HTERT RPE-1 (cell line): ENCODE data around the gene MSANTD4.
"Not testable (repeated sequence)": the region's sequence is repeated elsewhere in the genome, so short reads cannot be mapped to it uniquely, and the experiment has no call there.

Experiments used
- in situ Hi-C: fragments of 300-500 bp; cut with MboI; formaldehyde crosslinking; loops from 4 replicates; pipeline ENCODE4 v1.14.3; 2020; ENCODE audit warnings: low sequenced_read_pairs

The MSANTD4 gene

DNA sequence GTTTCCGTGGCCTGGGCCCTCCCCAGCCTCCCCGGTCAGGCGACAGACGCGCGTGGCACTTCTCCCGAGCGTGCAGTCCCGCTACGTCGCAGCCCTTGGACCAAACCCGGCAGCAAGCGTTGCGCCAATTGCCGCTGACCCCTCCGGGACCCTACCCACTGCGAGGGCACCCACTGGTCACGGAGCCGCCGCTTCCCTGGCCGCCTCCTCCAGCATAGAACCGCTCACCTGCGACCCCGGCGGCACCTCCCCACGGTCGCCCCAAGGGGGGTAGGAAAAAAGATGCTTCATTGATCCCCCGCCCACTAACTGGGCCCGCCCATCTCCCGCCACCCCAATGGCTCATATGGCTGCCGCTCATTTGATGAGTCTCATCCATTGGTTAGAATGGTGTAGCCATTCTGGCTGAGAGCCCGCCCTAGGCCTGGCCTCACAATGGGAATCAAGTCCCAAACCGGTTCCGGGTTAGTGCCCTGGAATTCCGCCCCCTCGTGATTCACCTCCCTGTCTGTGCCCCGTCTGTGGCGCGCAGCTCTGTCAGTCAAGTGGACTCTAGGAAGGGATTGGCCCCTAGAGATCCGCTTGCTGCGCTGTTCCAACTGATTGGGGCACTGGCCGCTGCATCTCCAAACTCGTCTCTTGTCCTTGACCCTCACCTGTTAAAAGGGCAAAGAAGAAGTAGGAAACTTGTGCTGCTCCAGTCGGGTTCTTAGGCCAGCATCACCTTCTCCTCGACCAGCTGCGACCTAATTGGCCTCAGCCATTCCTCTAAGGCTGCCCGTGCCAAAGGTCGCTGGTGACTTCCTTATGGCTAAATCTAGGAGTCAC, at the start of gene MSANTD4:
MSANTD4 (minus strand) TSS at position 274 of the 828 bp plus-strand sequence. CDS start 11,323 bp downstream, outside the sequence.
- in situ Hi-C loops: no loop called here

DNA sequence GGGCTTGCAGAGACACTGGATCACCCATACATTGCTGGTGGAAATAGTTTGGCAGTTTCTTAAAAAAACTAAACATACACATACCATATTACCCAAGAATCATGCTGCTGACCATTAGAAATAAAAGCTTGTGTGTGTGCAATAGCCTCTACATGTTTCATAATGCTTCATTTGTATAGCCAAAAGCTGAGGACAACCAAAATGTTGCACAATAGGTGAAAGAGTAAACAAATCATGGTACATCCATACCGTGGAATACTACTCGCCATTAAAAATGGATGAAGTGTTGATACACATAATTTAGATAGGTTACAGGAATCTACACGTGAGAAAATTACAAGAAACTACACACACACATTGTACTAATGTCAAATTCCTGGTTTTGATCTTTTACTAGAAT, 48.6 kb upstream of the MSANTD4 start:
- in situ Hi-C loops: no loop called here

DNA sequence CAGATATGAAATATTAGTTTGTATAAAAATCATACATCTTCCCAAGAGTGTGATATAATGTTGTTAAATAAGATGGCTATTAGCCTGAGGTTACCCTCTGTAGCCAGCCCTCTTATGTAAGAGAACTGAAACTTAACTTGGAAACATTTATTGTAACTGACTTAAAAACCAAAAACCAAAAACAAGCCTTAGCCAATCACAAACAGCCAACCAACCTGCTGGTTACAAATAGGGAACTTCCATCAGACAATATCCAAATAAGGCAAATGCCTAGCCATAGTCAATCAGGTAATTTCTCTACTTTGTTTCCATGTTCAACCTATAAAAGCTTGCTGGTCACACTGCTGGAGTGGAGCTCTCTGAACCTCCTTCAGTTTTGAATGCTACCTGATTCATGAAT, 41.0 kb upstream of the MSANTD4 start:
- in situ Hi-C loops: no loop called here

DNA sequence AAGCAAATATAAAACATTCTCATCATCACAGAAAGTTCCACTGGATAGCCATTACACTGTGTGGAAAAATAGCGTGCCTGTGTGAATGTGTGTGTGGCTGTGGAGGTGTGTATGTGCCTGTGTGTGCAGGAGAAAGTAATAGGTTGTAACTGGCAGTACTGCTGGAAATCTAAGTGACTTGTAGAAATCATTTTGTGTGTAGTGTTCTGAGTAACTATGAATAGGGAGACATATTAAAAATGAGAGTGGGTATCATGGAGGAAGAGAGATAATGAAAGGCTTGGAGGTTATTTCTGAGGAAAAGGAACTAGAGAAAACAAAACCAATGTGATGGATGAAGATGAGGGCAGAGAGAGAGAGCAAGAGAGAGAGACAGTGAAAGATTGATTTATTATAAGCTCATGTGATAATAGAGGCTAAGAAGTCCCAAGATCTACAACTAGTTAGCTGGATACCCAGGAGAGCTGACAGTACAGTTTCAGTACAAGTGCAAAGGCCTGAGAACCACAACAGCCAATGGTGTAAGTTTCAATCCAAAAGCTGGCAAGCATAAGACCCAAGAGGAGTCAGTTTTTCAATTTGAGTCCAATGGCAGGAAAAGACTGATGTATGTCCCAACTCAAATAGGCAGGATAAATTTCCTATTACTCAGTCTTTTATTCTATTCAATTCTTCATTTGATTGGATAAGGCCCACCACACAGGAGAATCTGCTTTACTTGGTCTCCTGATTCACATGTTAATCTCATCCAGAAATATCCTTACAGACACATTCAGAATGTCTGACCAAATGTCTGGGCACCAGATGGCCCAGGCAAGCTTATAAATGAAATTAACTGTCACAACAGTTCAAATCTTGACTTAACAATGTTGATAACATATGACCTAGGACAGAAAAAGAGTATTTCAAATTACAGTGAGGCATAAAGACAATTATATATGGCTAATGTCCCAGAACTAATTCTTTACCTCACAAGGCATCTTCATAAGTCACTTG, 40.2 kb upstream of the MSANTD4 start:
- in situ Hi-C loops: no loop called here

DNA sequence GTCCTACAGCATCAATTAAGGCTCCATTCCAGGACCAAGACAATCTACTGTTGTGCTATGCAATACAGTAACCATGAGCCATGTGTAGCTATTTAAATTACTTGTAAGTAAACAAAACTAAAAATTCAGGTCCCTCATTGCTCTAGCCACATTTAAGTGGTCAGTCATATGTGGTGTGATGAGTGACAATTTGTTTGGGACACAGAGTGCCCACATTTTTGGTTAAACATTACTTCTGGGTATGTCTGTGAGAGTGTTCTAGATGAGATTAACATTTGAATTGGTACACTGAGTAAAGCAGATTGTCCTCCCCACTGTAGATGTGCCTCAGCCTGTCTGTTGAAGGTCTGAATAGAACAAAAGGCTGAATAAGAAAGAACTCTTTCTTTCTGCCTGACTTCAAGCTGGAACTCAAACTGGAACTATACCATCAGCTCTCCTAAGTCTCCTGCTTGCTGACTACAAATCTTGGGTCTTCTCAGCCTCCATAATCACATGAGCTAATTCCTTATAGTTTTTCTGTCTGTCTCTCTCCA, 39.3 kb upstream of the MSANTD4 start:
- in situ Hi-C loops: no loop called here

DNA sequence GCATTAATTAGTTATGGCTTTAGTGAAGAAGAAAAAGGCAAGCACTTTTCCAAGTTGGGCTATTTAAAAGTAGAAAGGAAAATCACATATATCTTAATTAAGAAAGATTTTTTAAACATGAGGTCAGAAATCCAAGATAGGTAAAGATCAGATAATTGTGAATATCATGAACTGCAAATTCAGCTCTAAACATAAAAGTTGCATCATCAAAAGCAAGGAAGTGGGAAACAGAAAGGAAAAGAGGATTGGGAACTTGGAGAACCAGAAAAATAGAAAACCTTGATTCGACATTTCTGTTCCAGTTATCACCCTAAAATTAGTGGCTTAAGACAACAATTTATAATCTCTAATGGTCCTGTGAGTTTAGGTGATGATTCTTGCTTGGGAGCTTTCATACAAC, 37.6 kb upstream of the MSANTD4 start:
- in situ Hi-C loops: no loop called here

DNA sequence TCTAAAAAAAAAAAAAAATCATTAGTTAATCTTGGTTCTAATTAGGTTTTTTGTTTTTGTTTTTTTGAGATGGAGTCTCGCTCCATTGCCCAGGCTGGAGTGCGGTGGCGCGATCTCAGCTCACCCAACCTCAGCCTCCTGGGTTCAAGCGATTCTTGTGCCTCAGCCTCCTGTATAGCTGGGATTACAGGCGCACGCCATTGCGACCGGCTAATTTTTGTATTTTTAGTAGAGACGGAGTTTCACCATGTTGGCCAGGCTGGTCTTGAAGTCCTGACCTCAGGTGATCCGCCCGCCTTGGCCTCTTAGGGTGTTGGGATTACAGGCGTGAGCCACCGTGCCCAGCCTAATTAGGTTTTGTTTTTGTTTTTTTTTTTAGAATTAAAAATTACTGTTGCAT, 36.3 kb upstream of the MSANTD4 start:
- in situ Hi-C loops: not testable (repeated sequence)

DNA sequence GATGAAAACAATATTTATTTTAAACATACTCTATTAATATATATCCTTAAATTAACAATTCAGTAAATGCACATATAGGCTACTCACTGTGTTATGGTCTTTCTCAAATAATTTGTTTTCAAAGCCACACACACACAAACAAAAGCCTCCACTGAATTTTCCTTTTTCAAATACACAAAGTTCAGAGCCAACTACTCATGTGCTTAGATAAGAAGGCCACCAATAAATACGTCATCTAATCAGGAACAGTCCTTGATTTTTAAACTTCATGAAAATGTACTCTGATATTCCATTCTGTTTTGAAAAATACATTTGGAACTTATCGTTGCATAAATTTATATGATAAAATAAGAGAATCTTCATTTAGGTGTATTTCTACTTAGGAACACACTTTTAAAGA, 29.1 kb upstream of the MSANTD4 start:
- in situ Hi-C loops: no loop called here

DNA sequence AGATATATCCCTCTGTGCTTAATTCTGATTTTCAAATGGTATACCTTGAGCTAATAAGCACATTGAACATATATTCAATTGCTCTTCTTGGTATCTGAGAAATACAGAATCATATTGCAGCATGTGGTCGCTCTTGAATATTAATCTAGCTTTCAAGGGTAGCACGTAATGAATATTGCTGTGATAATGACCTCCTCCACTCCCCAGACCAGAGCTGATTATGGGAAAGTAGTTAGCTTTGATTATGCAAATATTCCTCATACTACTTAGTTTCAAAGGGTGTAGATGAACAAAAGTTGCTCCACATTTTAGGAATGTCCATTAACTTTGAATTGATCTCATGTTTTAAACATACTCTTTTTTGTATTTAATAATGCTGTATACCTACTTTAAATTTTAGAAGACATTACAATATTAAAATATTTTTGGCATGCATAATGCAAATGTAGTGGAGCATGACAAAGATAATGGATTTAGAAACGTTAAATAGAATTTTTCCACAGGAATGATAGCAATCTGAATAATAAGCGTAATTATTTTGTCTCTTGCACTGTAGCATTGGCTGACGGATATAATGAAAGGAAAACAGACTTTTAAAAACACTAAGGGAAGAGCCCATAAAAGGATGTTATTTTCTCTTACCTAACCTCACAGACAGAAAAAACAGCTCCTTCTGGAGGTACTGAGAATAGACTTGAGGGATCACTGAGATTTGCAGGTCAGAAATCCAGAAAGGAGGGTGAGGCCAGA, 27.9 kb upstream of the MSANTD4 start:
- in situ Hi-C loops: no loop called here

DNA sequence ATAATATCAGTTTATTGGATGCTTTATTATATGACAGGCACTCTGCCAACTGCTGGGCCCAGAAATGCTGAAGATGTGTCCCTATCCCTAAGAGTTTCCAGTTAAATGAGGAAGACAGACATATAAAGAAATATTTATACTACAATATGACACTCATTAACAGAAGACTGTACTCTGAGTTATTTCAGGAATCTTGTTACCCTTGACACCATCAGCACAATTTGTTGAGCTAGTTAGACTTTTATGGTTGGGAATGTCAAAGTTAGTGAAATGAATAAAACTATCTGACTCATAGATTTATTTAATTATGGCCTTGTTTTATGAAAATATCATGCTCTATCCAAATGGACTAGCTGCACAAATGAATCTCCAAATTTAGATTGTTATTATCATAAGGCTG, 25.6 kb upstream of the MSANTD4 start:
- in situ Hi-C loops: no loop called here

DNA sequence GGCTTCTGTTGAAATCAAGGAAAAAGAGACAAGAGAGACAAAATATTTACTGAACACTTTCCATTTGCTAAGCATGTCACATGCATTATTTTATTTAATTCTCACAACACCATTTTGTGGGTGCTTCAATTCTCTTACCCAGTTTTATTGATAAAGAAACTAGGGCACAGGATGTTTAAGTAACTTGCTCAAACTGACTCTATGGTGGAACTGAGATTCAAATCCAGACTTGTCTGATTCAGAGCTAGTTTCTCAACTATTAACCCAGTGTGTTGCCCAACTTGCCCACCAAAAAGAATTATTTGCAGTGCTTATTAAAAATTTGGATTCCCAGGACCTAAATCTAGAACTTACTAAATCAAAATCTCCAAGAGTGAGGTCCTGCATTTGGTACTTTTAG, 21.5 kb upstream of the MSANTD4 start:
- in situ Hi-C loops: no loop called here

DNA sequence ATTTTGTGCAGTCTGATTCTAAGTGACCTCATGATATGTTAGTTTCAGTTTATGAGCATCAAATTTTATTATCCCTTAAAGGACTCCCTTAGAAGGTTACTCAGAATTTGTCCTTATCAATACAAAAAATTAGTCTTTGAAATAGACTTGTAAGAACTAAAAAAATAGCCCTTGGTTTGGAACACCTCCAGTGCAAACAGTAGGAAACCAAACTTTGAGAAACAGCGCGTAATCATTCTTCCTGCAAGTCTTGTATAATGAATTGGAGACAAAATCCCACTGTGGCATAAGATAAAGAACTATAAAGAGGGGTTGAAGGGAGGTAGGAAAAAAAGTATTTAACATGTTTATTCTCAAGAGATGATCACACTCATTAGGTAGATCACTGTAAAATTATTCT, 10.8 kb upstream of the MSANTD4 start:
- in situ Hi-C loops: no loop called here

DNA sequence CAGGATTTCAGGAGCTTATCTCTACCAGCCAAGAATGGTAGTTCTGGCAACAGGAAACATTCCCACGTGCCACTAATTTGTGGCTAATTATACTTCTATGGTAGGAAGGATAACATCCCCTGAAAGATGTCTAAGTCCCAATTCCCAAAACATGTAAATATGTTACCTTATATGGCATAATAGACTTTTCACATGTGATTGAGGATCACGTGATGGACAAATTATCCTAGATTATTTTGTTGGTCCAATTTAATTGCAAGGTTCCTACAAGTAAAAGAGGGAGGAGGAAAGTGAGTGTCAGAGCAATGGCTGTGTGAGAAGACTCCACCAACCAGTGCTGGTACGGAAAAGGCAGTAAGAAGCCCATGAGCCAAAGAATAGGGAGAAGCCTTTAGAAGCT, 9.9 kb upstream of the MSANTD4 start:
- in situ Hi-C loops: no loop called here

DNA sequence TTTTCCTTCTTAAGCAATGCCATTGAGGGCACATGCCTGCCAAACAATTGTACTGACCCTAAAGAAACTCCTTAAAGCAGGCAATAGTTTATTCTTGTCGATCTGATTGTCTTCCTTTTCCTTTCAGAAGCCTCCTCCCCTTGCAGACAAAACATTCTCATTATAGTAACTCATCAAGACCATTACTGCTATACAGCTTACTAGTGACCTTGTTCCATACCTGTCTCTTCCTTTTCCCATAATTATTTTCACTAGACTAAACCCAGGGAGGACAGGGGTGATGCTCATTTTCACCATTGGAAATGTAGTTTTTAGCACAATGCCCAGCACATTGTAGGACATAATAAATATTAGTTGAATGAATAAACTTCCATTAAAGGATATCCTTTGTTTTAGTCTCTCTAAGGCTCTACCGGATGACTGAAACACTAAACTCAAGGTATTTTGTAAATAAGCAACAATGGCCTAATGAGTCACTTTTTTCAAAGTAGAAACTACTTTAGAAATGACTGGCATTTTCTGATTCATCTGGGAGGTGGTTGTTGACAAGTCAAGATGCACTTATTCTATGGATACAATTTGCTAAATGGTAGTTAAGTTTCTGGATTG, 9.3 kb upstream of the MSANTD4 start:
- in situ Hi-C loops: no loop called here

DNA sequence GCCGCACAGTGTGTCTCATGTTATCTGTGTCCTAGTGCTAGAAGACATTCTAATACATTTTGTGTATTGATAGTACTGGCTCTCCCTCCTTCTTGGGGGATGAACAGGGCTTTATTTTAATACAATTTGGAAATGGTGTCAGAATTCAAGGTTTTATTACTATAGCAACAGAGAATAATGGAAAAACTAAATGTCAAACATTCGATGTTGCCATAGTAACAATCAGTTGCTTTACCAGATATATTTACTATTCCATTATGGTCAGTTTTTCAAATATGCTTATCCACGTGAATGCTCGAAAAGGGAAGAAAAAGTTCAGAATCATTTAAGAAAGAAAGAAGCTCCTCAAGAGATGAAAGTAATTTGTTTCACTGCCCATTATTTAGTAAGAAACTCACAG, 8.6 kb upstream of the MSANTD4 start:
- in situ Hi-C loops: no loop called here

DNA sequence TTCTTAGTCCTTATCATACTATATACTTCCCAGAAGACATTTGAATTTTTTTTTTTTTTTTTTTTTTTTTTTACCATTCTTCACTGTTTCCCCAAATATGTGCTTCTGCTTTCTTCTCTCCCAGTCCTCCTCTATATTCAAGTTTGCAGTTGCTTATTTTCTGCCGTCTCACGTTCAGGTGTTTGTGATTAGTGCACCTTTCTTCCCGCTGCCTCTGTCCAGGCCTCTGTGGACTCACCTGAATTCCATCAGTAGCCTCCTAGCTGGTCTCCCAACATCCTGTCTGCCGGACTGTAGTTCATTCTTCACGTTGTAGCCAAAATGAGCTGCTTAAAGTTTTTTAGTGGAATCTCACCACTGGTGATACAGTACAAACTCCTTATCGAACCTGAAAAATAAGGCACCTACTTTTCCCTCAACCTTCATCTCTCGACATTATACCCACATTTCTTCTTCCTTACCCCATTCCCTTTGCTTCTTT, 795 bp upstream of the MSANTD4 start:
- in situ Hi-C loops: no loop called here

DNA sequence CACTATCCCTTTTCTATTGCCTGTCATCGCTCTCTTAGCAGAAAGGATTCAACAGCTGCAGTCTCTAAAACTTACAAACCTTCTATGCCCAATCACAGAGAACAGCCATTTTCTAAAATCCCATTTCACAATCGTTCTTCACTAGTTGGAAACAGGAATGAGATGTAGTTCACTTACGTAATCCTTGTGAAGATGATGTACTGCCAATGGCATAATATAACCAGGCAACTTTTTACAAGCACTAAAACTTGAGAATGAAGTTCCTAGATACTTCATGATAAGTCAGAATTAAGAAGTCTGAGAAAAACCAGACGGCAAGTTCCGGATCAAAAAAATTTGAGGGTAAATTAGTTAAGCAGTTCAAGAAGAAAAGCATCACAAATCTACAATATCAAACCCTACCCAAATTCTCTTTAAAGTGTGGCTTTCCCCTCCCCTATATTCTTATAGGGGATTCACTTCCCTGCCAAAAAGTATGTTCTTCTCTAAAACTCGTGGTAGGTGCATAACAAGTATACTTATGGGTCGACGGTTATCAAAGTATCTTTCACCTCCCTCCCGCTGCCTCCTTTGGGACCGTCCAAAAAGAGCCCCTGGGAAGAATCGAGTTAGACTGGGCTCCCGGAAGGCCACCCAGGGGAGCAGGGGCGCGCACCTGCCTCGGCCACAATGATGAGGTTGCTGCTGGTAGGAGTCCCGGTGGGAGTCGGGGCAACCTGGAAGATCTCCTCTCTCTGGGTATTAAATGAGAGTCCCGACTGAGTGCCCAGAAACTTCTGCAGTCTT, 666 bp downstream of the MSANTD4 start:
- in situ Hi-C loops: no loop called here

DNA sequence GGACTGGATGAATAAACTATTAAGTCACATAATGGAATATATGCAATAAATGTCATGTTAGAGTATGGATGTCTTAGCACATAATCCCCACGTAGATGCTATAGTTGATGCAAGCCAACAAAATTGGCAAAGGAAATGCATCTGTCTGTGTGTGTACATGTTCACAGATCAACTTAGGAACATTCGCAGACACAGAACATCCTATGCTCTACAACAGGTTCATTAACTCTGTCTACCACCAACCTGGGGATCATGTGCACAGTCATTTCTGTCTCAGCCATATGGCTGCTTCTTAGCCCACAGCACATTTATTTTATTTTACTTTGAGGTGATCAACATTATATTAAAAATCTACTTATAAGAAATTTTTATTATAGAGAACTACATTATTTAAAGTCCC, 4.9 kb downstream of the MSANTD4 start:
- in situ Hi-C loops: no loop called here

DNA sequence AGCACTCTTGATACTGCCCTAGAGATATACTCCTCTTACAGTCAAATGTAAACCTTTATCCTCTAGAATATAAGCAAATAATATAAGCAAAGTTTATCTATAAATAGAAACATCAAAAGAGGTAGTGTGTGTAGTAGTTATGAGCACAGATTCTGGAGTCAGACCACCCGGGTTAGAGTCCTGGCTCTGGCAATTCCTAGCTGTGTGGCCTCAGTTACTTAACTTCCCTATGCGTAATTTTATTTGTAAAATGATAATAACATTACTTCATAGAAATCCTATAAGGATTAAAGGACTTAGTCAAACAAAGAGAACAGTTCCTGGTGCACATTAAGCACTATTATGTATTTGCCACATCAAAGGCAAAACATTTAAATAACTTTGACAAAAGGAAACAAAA, 7.0 kb downstream of the MSANTD4 start:
- in situ Hi-C loops: no loop called here

DNA sequence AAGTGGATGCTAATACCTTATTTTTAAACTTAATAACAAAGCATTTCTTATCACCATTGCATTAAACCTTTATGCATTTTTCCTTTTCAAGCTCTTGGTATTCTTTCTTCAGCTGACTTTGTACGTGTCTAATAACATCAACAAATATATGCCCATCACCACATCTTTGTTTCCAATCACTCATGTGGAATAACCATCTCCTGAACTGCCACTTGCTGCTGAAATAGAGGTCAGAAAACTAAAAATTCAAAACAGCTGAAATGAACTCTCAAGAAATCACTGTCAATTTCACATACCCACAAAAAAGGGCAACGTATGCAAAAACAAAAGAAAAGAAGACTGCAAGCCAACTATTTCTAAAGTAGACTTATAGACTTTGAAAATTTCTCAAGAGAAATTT, 7.4 kb downstream of the MSANTD4 start:
- in situ Hi-C loops: no loop called here
